GM15510 (cell line): ENCODE results near the gene BTF3.
A peak's percentile ranks its signal among the peaks of the same experiment; 100 is the strongest.

Experiments
- POLR2A ChIP-seq: IDR thresholded peaks from 3 replicates; pipeline ENCODE4 v1.6.1; 2011; ENCODE audit warnings: borderline replicate concordance; ENCODE audit not compliant: insufficient read length; ENCODE audit errors: extremely low read depth

BTF3 gene

DNA sequence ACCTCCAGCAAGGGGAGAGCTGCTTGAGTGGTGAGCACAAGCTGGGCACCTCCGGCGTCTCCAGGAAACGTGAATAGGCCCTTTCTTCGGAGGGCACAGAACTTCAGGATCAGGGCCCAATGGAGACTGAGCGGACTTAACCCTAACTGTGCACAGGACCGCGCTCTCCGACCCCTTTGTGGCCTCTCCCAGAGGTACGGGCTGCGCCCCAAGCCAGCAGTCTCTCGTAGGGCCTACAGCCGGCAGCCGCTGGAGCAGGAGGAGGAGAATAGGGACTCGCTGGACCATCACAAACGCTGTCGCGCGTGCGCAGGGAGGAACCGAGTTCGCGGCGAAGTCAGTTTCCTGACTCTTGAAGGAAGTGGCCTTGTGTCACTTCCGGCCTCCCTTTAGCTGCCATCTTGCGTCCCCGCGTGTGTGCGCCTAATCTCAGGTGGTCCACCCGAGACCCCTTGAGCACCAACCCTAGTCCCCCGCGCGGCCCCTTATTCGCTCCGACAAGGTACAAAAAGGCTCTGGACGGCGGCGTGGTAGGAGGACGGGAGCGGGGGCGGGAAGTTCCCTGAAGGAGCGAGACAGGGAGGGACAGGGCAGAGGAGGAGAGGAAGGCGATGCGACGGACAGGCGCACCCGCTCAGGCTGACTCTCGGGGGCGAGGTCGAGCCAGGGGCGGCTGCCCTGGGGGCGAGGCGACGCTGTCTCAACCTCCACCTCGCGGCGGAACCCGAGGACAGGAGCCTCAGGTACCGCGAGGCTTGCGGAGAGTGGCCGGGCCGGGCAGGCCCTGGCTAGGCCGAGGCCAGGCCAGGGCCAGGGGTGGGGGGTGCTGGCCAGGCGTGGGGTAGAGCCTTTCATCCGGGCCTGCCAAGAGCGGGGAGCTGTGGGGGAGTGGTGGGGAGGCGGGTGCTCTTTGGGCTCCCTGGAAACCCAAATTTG is at the start of gene BTF3:
Gene BTF3 (plus strand): TSS at position 386 of the 936 bp plus-strand sequence. CDS start 226 bp downstream, at position 612.
- peak; percentile 94 for TF ChIP-seq POLR2A

GRCh38 chr5:73448463-73449136 is 49.6 kb upstream of the BTF3 start, which contains the start of gene FOXD1:
FOXD1 (minus strand) TSS chr5:73448777; CDS start chr5:73448362, 415 bp downstream.
- TF ChIP-seq POLR2A = no peak

GRCh38 chr5:73450137-73450536 is 48.1 kb upstream of the BTF3 start:
- no peak for TF ChIP-seq POLR2A

DNA sequence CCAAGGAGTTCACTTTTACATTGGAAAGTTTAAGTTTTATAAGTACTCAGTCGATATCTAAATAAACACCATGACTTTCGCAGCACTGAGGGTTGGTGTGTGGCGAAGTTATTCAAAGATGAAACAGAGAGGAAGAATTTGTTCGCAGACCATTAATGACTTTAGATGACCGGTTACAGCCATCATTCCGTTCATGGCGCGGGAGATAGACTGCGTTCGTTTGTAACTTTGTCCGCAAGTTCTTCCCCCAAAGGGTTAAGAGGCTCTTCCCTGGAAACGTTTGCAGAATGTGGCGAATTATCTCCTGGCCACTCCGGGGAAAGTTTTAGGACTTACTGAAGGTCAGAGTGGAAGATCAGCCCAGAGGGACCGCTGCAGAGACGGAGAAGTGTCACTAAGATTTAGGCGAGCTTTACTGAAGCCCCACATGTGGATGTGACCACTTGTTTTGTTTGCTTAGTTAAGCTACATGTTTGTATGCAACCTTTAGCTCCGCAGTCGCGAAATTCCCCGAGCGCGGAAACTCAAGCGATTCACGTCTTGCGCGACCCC is 47.5 kb upstream of the BTF3 start:
- no peak for TF ChIP-seq POLR2A

- TF ChIP-seq POLR2A = no peak
Measured at GRCh38 chr5:73451224-73452130, 46.8 kb upstream of the BTF3 start.

DNA sequence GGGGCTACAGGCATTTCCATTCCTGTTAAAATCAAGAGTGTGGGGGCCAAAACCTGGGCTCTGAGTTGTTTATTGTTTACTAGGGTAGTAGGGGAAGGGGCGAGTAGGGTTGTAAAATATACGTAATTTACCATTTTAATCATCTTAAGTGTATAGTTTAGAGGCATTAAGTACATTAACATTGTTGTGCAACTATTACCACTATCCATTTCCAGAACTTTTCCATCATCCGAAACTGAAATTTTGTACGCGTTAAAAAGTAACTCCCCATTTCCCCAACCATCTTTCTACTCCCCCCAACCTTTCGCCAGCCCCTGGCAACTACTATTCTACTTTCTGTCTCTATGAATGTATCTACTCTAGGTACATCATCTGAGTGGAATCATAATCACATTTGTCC is 46.0 kb upstream of the BTF3 start:
- TF ChIP-seq POLR2A = no peak

DNA sequence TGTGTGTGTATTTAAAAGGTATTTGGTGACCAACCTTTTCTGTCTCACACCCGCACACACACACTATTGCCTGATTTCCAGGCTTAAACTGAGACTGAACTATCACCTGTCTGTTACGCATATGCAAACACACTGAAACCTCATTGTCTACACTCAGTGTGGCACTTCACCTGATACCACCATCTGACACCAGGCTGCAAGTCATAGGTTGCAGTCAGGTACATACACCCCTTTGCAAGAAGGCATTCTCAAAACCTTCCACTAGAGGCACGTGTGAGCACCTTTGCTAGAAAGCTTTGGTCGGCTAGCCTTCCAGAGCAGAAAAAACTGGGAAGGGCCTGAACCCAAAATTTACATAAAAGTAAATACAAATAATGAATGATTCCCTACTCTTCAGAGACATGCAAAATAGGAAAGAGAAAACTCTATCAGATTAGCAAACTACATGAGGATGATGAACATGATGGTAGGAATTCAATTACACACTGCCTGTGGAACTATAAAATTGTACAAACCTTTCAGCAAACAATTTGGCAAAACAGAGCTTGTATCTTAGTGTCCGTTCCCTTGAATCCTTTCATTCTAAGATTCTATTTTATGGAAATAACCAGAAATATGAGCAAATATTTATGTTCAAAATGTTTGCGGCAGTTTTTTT is 43.7 kb upstream of the BTF3 start:
- TF ChIP-seq POLR2A = no peak

- no peak for TF ChIP-seq POLR2A
Measured at GRCh38 chr5:73459366-73459765, 38.9 kb upstream of the BTF3 start.

GRCh38 chr5:73460133-73460532 is 38.1 kb upstream of the BTF3 start:
- TF ChIP-seq POLR2A = no peak

- TF ChIP-seq POLR2A = no peak
Measured at GRCh38 chr5:73464016-73464745, 34.1 kb upstream of the BTF3 start.

DNA sequence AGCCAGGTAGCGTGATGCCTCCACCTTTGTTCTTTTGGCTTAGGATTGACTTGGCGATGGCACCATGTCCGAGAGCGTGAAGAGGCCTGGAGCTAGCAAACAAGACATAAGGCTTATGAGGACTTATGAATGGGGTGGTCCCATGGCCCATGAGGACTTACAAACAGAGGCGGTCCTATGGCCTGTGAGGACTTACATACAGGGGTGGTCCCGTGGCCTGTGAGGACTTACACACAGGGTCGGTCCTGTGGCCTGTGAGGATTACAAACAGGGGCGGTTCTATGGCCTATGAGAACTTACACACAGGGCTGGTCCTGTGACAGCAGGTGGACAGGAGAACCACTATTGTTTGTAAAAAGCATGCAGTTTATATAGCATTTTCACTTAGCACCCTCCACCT is 28.4 kb upstream of the BTF3 start:
- no peak for TF ChIP-seq POLR2A

- TF ChIP-seq POLR2A = no peak
Measured at GRCh38 chr5:73471654-73472053, 26.6 kb upstream of the BTF3 start.

DNA sequence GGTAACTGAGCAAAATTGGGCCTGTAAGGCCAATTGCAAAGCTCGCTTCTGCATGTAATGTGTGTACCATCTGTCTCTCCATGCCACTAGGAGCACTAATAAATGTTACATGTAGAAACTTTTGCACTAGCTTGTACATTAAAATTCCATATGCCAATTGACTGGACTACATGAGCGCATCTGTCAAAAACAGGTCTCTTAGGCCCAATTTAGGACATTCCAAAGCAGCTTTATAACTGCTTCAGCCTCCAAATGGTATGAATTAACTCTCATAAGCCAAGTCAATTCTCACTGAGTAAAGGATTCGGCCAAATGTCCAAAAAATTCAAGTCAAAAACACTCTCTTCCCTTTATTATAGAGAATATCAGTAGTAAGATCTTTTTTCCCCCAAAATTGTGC is 26.1 kb upstream of the BTF3 start:
- no peak for TF ChIP-seq POLR2A
